SU-DHL-6 (cell line): ENCODE results near the gene GPR132.

Experiments used
- H2AFZ ChIP-seq: fragments of 200-600 bp; sonication (generic); 2 replicates; pipeline ENCODE4 v1.6.1; 2014; ENCODE audit warnings: low read depth, mild to moderate bottlenecking, moderate library complexity, mixed read lengths, antibody characterized with exemption, low read length; ENCODE audit not compliant: severe bottlenecking
- H3F3A ChIP-seq: fragments of 200-600 bp; shearing (Covaris generic); 2 replicates; pipeline ENCODE4 v1.6.0; 2016; ENCODE audit warnings: antibody characterized with exemption, mild to moderate bottlenecking; ENCODE audit not compliant: insufficient read depth
- H3K27ac ChIP-seq: fragments of 200-600 bp; sonication (generic); 2 replicates; pipeline ENCODE4 v1.5.1; 2016; ENCODE audit warnings: low read depth, mild to moderate bottlenecking, low read length, moderate library complexity, mixed read lengths
- H3K27me3 ChIP-seq: fragments of 200-600 bp; sonication (generic), shearing (Covaris generic); 2 replicates; pipeline ENCODE4 v1.6.0; 2014; ENCODE audit warnings: mild to moderate bottlenecking, low read length
- H3K36me3 ChIP-seq: fragments of 200-600 bp; sonication (generic); 2 replicates; pipeline ENCODE4 v1.6.1; 2014; ENCODE audit warnings: mild to moderate bottlenecking, low read length, mixed read lengths
- H3K4me2 ChIP-seq: fragments of 300-600, 200-600 bp; shearing (Covaris generic), sonication (generic); 2 replicates; pipeline ENCODE4 v1.6.0; 2014; ENCODE audit warnings: low read length, low read depth, mild to moderate bottlenecking; ENCODE audit not compliant: poor library complexity, severe bottlenecking
- H3K4me3 ChIP-seq: fragments of 200-600 bp; sonication (generic); 2 replicates; pipeline ENCODE4 v1.5.1; 2014; ENCODE audit warnings: antibody characterized with exemption, low read length, mild to moderate bottlenecking, mixed read lengths; ENCODE audit not compliant: insufficient read depth, poor library complexity, severe bottlenecking
- H3K79me2 ChIP-seq: fragments of 200-600 bp; sonication (generic); 2 replicates; pipeline ENCODE4 v1.6.1; 2014; ENCODE audit warnings: mild to moderate bottlenecking, low read length, moderate library complexity; ENCODE audit not compliant: insufficient read depth
- H3K9ac ChIP-seq: fragments of 200-600 bp; sonication (generic); 2 replicates; pipeline ENCODE4 v1.7.0; 2014; ENCODE audit warnings: mild to moderate bottlenecking, low read length
- H3K9me2 ChIP-seq: fragments of 200-600 bp; sonication (generic); replicated peaks from 2 replicates; pipeline ENCODE4 v1.6.1; 2014; ENCODE audit warnings: low read length; ENCODE audit not compliant: insufficient read depth
- H3K9me3 ChIP-seq: fragments of 200-600 bp; sonication (generic); 2 replicates; pipeline ENCODE4 v1.6.1; 2014; ENCODE audit warnings: low read length, mixed read lengths; ENCODE audit not compliant: insufficient read depth
- H4K20me1 ChIP-seq: fragments of 200-600 bp; sonication (generic); 2 replicates; pipeline ENCODE4 v1.6.1; 2014; ENCODE audit warnings: low read depth, mild to moderate bottlenecking, antibody characterized with exemption, low read length, moderate library complexity, mixed read lengths
- CTCF ChIP-seq: fragments of 200-600 bp; sonication (generic); IDR thresholded peaks from one replicate; pipeline ENCODE4 v1.5.1; 2017; ENCODE audit warnings: antibody characterized with exemption, mild to moderate bottlenecking, low read length, moderate library complexity; ENCODE audit not compliant: insufficient read depth, poor library complexity, severe bottlenecking
- EZH2phosphoT487 ChIP-seq: fragments of 200-600 bp; sonication (generic), shearing (Covaris generic); conservative IDR thresholded peaks from 2 replicates; pipeline ENCODE4 v1.6.1; 2018; ENCODE audit warnings: mild to moderate bottlenecking, antibody characterized with exemption, low read length, moderate library complexity, mixed read lengths

The GPR132 gene

DNA sequence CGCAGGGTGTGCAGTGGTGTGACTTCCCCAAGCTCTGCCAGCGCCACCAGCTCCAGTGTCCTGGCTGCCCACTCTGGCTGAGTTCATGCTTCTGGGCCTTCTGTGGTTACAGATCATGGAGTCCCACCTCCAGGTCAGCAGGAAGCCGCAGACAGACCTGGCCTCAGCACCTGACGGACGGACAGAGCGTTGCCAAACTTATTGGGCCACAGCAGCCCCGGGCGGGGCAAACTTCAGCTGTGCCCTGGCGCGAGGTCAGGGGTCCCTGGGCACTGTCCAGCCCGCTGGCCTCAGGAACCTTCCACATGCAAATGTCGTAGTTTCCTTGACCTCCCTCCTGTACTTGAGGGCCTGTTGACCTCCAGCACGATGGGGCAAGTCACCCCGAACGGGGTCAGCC, 11.2 kb downstream of the GPR132 start:
- H3K4me3 ChIP-seq = no peak overlapping the region
- H3K27me3 ChIP-seq = no peaks in the 10 kb centered on the region
- H3K9ac ChIP-seq = no peak overlapping the region
- H3K36me3 ChIP-seq = no peaks in the 10 kb centered on the region
- no peak overlapping the region for H3K4me2 ChIP-seq
- no peaks in the 10 kb centered on the region for H3K9me2 ChIP-seq
- no peaks in the 10 kb centered on the region for H3K9me3 ChIP-seq
- no peaks in the 10 kb centered on the region for H4K20me1 ChIP-seq
- TF ChIP-seq CTCF (no peak), EZH2phosphoT487 (no peak)
- H2AFZ ChIP-seq = no peak overlapping the region
- H3K79me2 ChIP-seq = no peaks in the 10 kb centered on the region
- H3F3A ChIP-seq = no peaks in the 10 kb centered on the region
- H3K27ac ChIP-seq = no peak overlapping the region

DNA sequence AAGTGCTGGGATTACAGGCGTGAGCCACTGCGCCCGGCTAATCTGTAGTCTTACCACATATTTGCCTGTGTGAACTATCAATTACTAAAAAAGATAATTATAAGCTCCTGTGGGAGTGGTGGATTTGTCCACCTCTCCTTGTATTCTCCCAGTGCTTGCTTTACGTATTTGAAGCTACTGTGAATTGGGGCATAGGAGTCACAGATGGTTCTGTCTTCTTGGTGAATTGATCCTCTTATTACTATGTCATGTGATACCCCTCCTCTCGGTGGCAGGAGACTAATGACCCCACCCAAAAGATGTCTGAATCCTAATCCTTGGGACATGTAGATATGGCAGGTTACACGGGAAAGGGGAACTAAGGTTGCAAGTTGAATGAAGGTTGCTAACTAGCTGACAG, 11.8 kb downstream of the GPR132 start:
- Histone ChIP-seq H3K9me2 (no peaks in the 10 kb centered on the region), H3K9ac (no peak overlapping the region), H3K27ac (no peak overlapping the region), H3K36me3 (no peaks in the 10 kb centered on the region), H3K79me2 (no peaks in the 10 kb centered on the region), H3F3A (no peaks in the 10 kb centered on the region), H2AFZ (no peak overlapping the region), H4K20me1 (no peaks in the 10 kb centered on the region), H3K27me3 (no peaks in the 10 kb centered on the region), H3K4me3 (no peak overlapping the region), H3K9me3 (no peaks in the 10 kb centered on the region), H3K4me2 (no peak overlapping the region)
- no peak for TF ChIP-seq EZH2phosphoT487

- TF ChIP-seq CTCF = no peak
- no peak for TF ChIP-seq EZH2phosphoT487
- Histone ChIP-seq H4K20me1 (no peaks in the 10 kb centered on the region), H3F3A (no peaks in the 10 kb centered on the region), H3K27me3 (no peaks in the 10 kb centered on the region), H3K36me3 (no peaks in the 10 kb centered on the region), H3K9ac (no peak overlapping the region), H3K9me2 (no peaks in the 10 kb centered on the region), H3K4me3 (no peak overlapping the region), H3K9me3 (no peaks in the 10 kb centered on the region), H3K27ac (no peak overlapping the region), H3K79me2 (no peaks in the 10 kb centered on the region), H3K4me2 (no peak overlapping the region), H2AFZ (no peak overlapping the region)
Measured at GRCh38 chr14:105052110-105052458, 13.1 kb downstream of the GPR132 start.

GRCh38 chr14:105051182-105052109, 13.8 kb downstream of the GPR132 start:
- Histone ChIP-seq H4K20me1 (no peaks in the 10 kb centered on the region), H3F3A (no peaks in the 10 kb centered on the region), H2AFZ (no peak overlapping the region), H3K4me3 (no peak overlapping the region), H3K4me2 (no peak overlapping the region), H3K79me2 (no peaks in the 10 kb centered on the region), H3K27me3 (no peaks in the 10 kb centered on the region), H3K36me3 (no peaks in the 10 kb centered on the region), H3K9ac (no peak overlapping the region), H3K9me2 (no peaks in the 10 kb centered on the region), H3K27ac (no peak overlapping the region), H3K9me3 (no peaks in the 10 kb centered on the region)
- no peak for TF ChIP-seq CTCF
- no peak for TF ChIP-seq EZH2phosphoT487
